ENCODE measurements around the gene HLA-DRB5.
"Not testable (repeated sequence)": the region's sequence is repeated elsewhere in the genome, so short reads cannot be mapped to it uniquely, and the experiment has no call there.

HLA-DRB5 gene

GRCh38 chr6:32529697-32530430, at the start of gene HLA-DRB5:
Gene HLA-DRB5 (minus strand): TSS chr6:32530287. CDS start chr6:32530224, 63 bp downstream.
- peak; percentile 32 for DNase-seq

GRCh38 chr6:32578962-32579361, 48.9 kb upstream of the HLA-DRB5 start:
- DNase-seq: no peak

GRCh38 chr6:32577493-32577892, 47.4 kb upstream of the HLA-DRB5 start:
- DNase-seq: not testable (repeated sequence)

- DNase-seq: no peak
These were observed 46.2 kb upstream of the HLA-DRB5 start for GRCh38 chr6:32576250-32576649.

GRCh38 chr6:32570363-32570905, 40.3 kb upstream of the HLA-DRB5 start:
- no peak for DNase-seq

GRCh38 chr6:32568561-32568960, 38.5 kb upstream of the HLA-DRB5 start:
- peak; percentile 10 for DNase-seq

- DNase-seq: no peak
These were observed 36.9 kb upstream of the HLA-DRB5 start for GRCh38 chr6:32566957-32567356.

GRCh38 chr6:32565511-32565910, 35.4 kb upstream of the HLA-DRB5 start:
- no peak for DNase-seq

GRCh38 chr6:32562940-32563339, 32.9 kb upstream of the HLA-DRB5 start:
- DNase-seq: peak; percentile 43

GRCh38 chr6:32559747-32560146, 29.7 kb upstream of the HLA-DRB5 start:
- DNase-seq: no peak

- DNase-seq: peak; percentile 49
These were observed 28.5 kb upstream of the HLA-DRB5 start for GRCh38 chr6:32558426-32559057.

GRCh38 chr6:32554116-32554965, 24.3 kb upstream of the HLA-DRB5 start:
- peak; percentile 83 for DNase-seq

GRCh38 chr6:32553037-32553742, 23.1 kb upstream of the HLA-DRB5 start:
- DNase-seq: peak; percentile 47

- DNase-seq: no peak
These were observed 21.3 kb upstream of the HLA-DRB5 start for GRCh38 chr6:32551410-32551809.

GRCh38 chr6:32539839-32540238, 9.8 kb upstream of the HLA-DRB5 start:
- DNase-seq: no peak

GRCh38 chr6:32530431-32530793, 325 bp upstream of the HLA-DRB5 start:
- not testable (repeated sequence) for DNase-seq

- peak; percentile 35 for DNase-seq
These were observed 7.6 kb downstream of the HLA-DRB5 start for GRCh38 chr6:32522302-32523047.

- no peak for DNase-seq
These were observed 10.2 kb downstream of the HLA-DRB5 start for GRCh38 chr6:32519910-32520258.

GRCh38 chr6:32519118-32519909, 10.8 kb downstream of the HLA-DRB5 start:
- DNase-seq: peak; percentile 71

- peak; percentile 22 for DNase-seq
These were observed 12.2 kb downstream of the HLA-DRB5 start for GRCh38 chr6:32517654-32518445.

All from DMS53 (cell line).